Measurements from ENCODE around the gene CAPS.

- no peak for TF ChIP-seq CTCF (conservative IDR thresholded peaks at IDR 0.05)
- TF ChIP-seq ZFX (IDR thresholded peaks at IDR 0.05), result no peak
Measured at GRCh38 chr19:5934774-5935472, 20.9 kb downstream of the CAPS start.
